Fibroblast of the conjunctiva (primary cell): ENCODE results near the gene CYB561D1.

ENCODE experiments used
- DNase-seq: peaks from one replicate; pipeline ENCODE4 v3.0.0-alpha.2; 2010; ENCODE audit warnings: low read depth

CYB561D1 gene

GRCh38 chr1:109481646-109482045, 12.2 kb upstream of the CYB561D1 start:
- no peak for DNase-seq

DNA sequence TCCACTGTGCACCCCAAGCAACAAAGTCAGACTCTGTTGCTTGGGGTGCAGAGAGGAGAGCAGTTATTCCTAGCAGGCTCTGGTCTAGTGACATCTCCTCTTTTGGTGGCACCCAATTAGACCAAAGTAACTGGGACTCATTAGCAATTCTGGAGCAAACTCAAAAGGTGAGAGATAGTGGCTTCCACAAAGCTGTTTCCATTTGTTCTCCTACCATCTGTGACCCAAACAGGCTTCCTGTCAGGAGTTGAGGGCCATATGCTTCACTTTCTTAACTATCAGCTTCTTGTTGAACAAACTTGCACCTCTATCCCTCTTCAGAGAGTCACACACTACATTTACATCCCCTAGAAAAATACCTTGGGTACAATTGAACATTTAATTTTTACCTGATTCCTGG, 11.7 kb upstream of the CYB561D1 start:
- DNase-seq, result no peak

- no peak for DNase-seq
Measured at GRCh38 chr1:109482791-109483671, 10.9 kb upstream of the CYB561D1 start.

DNA sequence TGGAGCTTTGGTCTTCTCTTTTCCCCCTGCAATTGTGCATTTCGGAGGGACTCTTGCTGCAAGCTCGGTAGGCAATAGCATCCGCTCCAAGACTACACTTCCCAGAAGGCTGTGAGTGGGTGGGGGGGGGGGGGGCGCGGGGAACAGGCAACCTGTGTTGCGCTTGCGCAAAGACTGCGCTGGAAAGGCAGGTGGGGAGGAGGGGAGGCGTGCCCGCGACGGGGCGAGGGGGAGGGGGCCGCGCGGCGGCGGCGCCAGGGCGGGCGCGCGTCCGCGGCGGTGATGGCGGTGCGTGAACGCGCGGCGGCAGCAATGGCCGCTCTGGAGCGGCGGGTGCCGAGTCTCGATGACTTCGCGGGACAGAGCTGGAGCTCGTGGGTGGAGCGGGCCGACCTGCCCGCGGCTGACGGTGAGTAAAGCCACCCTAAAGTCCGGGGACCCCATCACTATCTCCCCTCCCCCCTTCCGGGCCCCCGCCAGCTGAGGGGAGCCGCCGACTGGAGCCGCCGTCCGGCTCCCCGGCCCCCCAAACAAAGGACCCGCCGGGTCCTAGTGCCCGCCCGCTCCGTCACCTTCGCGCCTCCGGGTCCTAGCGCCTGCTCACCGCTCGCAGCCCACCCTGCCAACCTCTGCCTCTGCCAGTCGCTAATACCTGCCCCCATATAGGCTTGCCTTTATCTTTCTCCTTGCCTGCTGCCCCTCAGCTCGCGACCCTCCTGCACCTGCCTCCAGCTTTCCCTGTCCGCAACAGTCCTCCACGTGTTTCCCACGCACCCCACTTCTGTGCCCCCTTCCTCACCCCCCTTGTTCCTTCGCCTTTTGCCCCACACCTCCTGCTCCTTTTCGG, 10.0 kb upstream of the CYB561D1 start, which contains the start of gene ATXN7L2:
Gene ATXN7L2 (plus strand): TSS at position 234 of the 847 bp plus-strand sequence. CDS start 49 bp downstream, at position 283.
- DNase-seq, result peak; percentile 84

DNA sequence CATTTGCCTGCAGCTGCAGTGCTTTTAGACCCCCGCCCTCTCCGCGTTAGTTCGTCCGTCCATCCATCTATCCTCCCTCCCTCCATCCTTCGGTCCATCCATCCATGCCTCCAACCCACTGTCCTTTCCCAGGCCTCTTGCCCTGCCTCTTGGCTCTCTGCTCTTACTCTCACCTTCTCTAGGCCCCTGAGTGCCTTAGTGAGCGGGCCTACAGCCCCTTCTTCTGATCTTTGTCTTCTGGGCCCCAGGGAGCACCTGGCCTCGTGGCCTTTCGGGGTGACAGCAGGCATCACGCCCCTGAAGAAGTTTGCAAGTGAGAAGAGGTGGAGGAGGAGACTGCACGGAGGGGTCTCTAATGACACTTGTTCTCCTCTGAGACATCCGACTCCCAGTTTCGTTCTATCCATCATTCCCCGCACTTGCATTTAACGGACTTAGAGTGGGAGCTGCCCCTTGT, 9.3 kb upstream of the CYB561D1 start:
- no peak for DNase-seq

GRCh38 chr1:109485001-109485400, 8.9 kb upstream of the CYB561D1 start:
- DNase-seq, result no peak

DNA sequence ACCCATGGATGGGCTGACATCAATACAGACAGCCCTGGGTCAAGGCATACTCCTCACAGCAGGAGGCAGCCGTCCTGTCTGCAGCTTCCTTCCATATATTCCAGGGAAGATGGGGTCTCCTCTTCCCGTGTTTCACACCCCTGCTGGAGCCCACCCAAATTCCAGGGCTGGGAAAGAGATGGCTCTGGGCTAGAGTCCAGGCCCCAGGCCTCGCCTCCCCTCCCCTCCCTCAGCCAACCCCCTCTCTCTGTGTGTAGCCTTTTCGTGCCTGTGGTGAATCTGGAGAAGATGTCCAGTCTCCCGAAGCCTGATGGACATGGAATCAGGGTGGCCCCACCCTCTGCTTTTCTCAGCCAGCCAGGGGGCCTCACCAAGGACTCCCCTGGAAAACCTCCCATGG, 6.6 kb upstream of the CYB561D1 start:
- no peak for DNase-seq

DNA sequence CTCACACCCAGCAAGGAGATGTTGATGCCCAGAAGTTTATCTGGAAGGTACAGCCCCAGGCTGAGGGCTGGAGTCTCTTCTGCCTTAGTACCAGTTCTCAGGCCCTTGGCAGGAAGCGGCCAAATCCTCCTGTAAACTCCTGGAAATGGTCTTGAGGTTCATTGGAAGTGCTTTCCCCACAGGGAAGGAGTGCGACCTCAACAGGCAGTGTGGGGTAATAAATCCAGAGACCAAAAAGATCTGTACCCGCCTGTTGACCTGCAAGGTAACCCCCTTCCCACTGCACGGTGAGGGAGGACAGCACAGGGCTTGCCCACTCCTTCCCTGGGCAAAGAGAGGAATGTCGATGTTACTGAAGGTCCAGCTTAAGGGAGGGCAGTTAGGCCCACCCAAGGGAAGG, 5.7 kb upstream of the CYB561D1 start:
- no peak for DNase-seq

DNA sequence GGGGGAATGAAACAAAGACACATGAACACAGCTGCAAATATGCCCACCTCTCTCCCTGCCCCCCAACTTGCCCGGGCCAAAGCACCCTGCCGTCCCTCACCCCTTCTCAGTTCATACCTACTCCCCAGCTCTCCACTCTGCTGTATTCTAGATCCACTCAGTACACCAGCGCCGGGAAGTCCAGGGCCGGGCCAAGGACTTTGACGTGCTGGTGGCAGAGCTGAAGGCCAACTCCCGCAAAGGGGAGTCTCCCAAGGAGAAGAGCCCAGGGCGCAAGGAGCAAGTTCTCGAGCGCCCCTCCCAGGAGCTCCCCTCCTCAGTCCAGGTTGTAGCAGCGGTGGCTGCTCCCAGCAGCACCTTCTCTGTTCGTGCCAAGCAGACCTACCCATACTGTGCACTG, 5.2 kb upstream of the CYB561D1 start:
- no peak for DNase-seq

GRCh38 chr1:109490029-109490933, 3.6 kb upstream of the CYB561D1 start:
- peak; percentile 47 for DNase-seq

GRCh38 chr1:109490934-109491302, 3.0 kb upstream of the CYB561D1 start:
- no peak for DNase-seq

- no peak for DNase-seq
Measured at GRCh38 chr1:109491372-109491771, 2.5 kb upstream of the CYB561D1 start.

DNA sequence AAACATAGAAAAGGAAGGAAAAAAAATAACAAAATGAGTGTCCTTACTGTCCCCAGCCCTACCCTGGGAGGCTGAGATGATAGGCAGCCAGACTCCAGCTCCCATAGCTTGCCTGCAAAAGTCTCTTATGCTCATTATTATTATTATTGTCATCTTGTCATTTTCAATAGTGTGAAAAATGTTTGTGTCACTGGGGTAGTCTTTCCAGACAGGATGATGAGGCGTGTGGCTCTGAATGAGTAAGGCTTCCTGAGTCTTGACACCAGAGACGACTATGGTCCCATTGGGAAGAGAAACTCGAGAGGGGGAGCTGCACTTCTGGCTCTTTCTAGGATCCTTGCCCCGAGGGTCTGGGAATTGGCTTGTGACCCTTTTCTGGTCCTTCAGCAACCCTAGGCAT, 1.1 kb upstream of the CYB561D1 start:
- DNase-seq, result no peak

DNA sequence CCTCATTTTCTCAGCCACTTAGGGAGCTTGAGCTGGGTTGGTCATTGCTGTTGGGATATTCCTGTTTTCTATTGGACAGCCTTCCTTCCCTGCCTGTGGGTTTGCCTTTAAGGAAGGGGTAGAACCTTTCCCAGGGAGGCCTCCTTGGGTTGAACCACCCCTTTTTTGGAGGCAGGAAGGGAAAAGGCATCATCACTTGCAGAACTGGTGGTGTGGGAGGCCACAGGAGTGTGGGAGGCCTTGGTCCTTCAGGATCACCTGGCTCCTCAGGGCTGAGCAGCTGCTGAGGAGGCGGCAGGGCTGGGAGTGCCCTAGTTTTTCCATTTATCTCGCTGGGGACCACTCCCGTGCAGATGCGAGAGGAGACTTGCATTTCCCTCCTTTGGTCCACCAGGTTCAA, 667 bp upstream of the CYB561D1 start:
- no peak for DNase-seq

DNA sequence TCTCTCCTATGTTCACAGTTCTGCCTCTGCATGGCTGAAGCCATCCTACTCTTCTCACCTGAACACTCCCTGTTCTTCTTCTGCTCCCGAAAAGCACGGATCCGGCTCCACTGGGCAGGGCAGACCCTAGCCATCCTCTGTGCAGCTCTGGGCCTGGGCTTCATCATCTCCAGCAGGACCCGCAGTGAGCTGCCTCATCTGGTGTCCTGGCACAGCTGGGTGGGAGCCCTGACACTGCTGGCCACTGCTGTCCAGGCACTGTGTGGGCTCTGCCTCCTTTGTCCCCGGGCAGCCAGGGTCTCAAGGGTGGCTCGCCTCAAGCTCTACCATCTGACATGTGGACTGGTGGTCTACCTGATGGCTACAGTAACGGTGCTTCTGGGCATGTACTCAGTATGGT, 1.8 kb downstream of the CYB561D1 start:
- no peak for DNase-seq

GRCh38 chr1:109497449-109498160, 3.7 kb downstream of the CYB561D1 start:
- DNase-seq, result no peak

GRCh38 chr1:109498161-109498801, 4.4 kb downstream of the CYB561D1 start:
- no peak for DNase-seq

DNA sequence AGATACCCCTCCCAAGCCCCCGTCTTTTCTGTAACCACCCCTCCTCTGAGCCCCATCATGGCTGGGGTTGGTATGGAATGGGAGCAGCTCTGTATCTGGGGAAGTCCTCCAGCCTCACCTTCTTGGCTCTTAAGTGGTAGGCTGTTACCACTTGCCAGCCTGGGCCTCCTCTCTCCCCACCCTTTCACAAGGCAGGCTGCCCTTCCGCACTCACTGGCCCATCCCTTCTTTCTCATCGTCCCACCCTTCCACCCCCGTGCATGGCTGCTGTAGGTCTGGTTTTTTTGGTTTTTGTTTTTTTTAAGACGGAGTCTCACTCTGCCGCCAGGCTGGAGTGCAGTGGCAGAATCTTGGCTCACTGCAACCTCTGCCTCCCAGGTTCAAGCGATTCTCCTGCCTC, 5.2 kb downstream of the CYB561D1 start:
- no peak for DNase-seq

- DNase-seq, result no peak
Measured at GRCh38 chr1:109499661-109500536, 6.0 kb downstream of the CYB561D1 start.

DNA sequence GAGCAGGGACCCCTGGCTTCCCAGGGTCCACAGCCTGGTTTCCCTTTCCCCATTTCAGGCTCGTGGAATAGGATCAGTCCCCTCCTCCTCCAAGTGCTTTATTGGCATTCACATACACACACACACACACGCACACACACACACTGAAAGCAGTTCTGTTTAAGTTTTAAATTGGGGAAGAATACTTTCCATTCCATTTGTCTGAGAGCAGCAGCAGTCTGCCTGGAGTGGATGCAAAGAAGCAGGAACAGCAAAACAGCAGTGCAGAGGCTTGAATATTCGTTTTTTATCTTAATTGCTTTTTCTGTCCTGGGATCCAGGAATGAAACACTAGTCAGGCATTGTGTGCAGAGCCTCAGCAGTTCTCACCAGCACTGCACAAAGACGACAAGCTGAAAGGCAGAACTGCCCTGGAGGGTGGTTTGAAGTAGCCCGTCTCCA, 7.1 kb downstream of the CYB561D1 start:
- no peak for DNase-seq
